HG02885 (cell line): ENCODE measurements around the gene FOXK2.

Experiments used
- ATAC-seq: cut with Tn5 transposase; IDR thresholded peaks from one replicate; pipeline ENCODE4 v1.9.1; 2021; ENCODE audit warnings: mild to moderate bottlenecking; ENCODE audit not compliant: unreplicated experiment, poor library complexity

Gene FOXK2

GRCh38 chr17:82518826-82519810 is at the start of gene FOXK2:
FOXK2 (plus strand) TSS chr17:82519732; CDS start chr17:82519889, 157 bp downstream.
- peak; percentile 94 for ATAC-seq

GRCh38 chr17:82470065-82470464 is 49.5 kb upstream of the FOXK2 start:
- ATAC-seq, result no peak

GRCh38 chr17:82474223-82475010 is 45.1 kb upstream of the FOXK2 start:
- ATAC-seq, result no peak

- ATAC-seq, result no peak
Measured at GRCh38 chr17:82475458-82475857, 44.1 kb upstream of the FOXK2 start.

GRCh38 chr17:82477934-82478333 is 41.6 kb upstream of the FOXK2 start:
- ATAC-seq, result no peak

- ATAC-seq, result no peak
Measured at GRCh38 chr17:82479602-82480001, 39.9 kb upstream of the FOXK2 start.

- no peak for ATAC-seq
Measured at GRCh38 chr17:82480318-82480717, 39.2 kb upstream of the FOXK2 start.

GRCh38 chr17:82483204-82483660 is 36.3 kb upstream of the FOXK2 start:
- no peak for ATAC-seq

- ATAC-seq, result no peak
Measured at GRCh38 chr17:82483836-82484235, 35.7 kb upstream of the FOXK2 start.

- no peak for ATAC-seq
Measured at GRCh38 chr17:82486231-82487094, 33.1 kb upstream of the FOXK2 start.

GRCh38 chr17:82487910-82488309 is 31.6 kb upstream of the FOXK2 start:
- ATAC-seq, result no peak

- no peak for ATAC-seq
Measured at GRCh38 chr17:82489117-82489516, 30.4 kb upstream of the FOXK2 start.

GRCh38 chr17:82489851-82490511 is 29.6 kb upstream of the FOXK2 start:
- no peak for ATAC-seq

GRCh38 chr17:82490512-82491195 is 28.9 kb upstream of the FOXK2 start:
- no peak for ATAC-seq

GRCh38 chr17:82491196-82491530 is 28.4 kb upstream of the FOXK2 start:
- no peak for ATAC-seq

GRCh38 chr17:82491533-82491932 is 28.0 kb upstream of the FOXK2 start:
- no peak for ATAC-seq

GRCh38 chr17:82492643-82493225 is 26.8 kb upstream of the FOXK2 start:
- ATAC-seq, result no peak

- ATAC-seq, result no peak
Measured at GRCh38 chr17:82493226-82493781, 26.2 kb upstream of the FOXK2 start.
